ENCODE data around the gene ARFGAP1.
"Not testable (repeated sequence)": the region's sequence is repeated elsewhere in the genome, so short reads cannot be mapped to it uniquely, and the experiment has no call there.

ARFGAP1 gene

DNA sequence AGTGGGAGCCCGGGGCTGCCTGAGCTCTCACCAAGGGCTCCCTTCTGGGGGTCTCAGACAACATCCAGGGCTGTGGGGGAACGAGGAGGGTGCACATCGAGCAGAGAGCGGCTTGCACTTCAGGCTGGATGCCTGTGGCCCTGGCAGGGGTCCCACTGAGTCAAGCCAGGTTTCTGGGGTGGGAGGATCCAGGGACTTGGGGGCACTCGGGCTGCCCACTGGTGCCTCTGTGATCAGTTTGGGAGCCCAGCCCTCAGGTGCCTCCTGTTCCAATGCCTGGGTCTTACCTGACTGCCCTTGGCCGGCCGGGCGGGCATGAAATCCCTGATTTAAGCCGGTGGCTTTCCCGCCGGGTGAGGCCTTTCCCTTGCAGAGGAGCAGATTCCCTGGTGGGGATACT is 20.8 kb downstream of the ARFGAP1 start:
- no peak for DNase-seq

GRCh38 chr20:63293871-63294535 is 21.4 kb downstream of the ARFGAP1 start:
- DNase-seq: no peak

DNA sequence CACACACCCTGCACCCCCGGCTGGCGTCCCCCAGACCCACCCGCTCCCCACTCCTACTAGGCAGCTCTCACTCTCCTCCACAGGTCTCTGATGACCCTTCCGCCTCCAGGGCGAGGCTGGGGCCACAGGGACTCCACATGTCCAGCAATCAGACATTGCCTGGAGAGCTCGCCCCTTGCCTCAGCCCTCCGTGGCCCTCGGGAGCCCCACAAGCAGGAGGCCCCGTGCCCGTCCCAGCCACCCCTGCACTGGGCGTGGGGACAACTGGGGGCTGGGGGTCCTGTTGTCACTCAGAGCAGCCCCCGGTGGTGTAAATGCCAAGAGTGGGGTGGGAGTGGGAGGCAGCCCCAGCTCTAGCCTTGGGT is 21.9 kb downstream of the ARFGAP1 start:
- DNase-seq: no peak

GRCh38 chr20:63295018-63295417 is 22.4 kb downstream of the ARFGAP1 start:
- DNase-seq: no peak

GRCh38 chr20:63295422-63295821 is 22.8 kb downstream of the ARFGAP1 start:
- DNase-seq: no peak

- no peak for DNase-seq
These were observed 23.2 kb downstream of the ARFGAP1 start for GRCh38 chr20:63295846-63296245.

GRCh38 chr20:63296531-63297299 is 24.1 kb downstream of the ARFGAP1 start:
- DNase-seq: no peak

DNA sequence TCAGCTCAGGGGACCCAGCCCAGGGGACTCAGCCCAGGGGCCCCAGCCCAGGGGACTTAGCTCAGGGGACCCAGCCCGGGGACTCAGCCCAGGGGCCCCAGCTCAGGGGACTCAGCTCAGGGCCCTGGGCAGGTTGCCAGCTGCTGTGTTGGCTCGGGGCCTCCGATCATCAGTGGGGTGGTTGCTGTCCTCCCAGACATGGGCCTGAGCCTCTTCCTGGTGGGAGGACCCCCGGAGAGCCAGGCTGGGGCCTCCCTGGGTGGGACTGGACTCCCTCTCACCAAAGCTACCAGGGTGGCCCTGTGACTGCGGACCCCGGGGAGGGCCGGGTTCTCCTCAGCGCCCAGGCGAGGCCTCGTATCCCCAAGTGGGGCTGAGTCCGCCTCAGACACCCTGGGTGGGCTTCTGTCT is 24.8 kb downstream of the ARFGAP1 start:
- DNase-seq: no peak

GRCh38 chr20:63297796-63298572 is 25.4 kb downstream of the ARFGAP1 start:
- DNase-seq: no peak

- DNase-seq: no peak
These were observed 26.2 kb downstream of the ARFGAP1 start for GRCh38 chr20:63298731-63299312.

- DNase-seq: no peak
These were observed 29.1 kb downstream of the ARFGAP1 start for GRCh38 chr20:63301671-63302070.

GRCh38 chr20:63303095-63303666 is 30.6 kb downstream of the ARFGAP1 start:
- no peak for DNase-seq

DNA sequence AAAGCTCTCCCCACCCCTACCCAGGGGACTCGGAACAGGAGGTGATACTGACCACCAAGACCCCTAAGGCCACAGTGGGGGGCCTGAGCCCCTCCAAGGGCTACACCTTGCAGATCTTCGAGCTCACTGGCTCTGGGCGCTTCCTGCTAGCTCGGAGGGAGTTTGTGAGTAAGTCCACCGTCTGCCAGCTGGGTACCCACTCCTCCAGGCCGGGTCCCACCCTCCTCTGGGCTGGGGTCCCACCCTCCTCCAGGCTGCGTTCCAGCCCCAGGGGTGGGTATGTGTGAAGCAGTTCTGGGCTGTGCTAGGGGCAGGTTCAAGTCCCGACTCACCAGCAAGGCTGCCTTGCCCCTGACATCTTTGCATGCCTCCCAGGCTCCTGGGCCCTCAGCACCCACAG is 32.8 kb downstream of the ARFGAP1 start:
- no peak for DNase-seq

- not testable (repeated sequence) for DNase-seq
These were observed 33.5 kb downstream of the ARFGAP1 start for GRCh38 chr20:63305933-63306672.

DNA sequence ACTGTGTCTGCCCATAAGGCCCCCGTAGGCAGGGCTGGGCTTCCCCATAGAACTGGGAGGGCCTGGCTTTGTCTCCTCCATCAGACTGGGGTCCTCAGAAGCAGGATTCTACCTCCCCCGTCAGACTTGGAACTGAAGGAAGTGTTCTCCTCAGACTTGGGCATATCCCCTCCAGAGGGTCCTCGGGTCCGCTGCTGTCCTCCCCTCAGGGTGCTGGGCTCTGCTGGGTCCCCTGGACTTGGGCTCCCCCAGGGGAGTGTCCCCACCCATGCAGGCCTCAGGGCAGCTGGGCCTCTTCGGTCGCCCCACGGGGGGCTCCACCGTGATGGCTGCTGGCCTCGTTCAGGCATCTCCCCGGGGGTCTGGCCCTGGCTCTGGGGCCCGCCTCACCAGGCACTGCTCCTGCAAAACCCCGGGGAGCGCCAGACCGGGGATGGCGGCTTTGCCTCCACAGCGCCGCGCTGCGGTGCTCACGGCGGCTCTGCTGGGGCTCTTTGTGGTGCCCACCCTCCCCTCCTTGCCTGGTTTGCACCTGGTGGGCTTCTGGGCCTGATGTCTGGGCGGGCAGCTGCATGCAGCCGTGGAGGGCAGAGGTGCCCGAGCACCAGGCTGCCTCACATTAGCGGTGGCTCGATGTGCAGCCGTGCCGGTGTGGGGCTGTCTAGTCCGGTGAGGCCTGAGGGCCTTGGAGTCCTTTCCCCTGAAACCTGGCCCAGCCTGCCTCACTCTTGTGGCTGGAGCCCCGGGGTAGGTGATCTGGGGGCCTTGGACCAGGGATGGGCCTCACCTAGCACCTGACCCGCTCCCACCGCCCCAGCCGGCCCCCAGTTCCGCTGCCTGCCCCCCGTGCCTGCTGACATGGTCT is 34.3 kb downstream of the ARFGAP1 start:
- DNase-seq: no peak

DNA sequence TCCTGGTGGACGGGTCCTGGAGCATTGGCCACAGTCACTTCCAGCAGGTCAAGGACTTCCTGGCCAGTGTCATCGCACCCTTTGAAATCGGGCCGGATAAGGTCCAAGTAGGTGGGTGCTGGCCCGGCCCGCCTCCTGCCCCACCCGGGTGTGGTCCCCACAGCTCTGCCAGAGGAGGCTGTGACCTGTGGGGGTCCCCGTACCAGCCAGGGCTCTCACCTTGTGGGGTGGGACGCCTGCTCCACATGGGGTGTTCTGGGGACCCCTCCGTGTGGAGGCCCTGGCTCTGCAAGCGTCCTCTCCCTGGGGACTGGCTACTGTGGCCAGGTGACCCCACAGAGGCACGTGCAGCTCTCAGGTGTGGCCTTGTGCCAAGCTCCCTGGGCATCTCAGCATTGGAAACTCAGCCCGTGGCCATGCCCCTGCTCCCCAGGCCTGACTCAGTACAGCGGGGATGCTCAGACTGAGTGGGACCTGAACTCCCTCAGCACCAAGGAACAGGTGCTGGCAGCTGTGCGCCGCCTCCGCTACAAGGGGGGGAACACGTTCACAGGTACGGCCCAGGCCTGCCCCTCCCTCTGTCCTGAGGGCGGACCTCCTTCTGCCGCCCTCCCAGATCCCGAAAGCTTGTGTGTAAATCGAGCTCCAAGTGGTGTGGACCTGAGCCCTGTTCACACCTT is 35.1 kb downstream of the ARFGAP1 start:
- no peak for DNase-seq

- DNase-seq: no peak
These were observed 35.8 kb downstream of the ARFGAP1 start for GRCh38 chr20:63308218-63308911.

DNA sequence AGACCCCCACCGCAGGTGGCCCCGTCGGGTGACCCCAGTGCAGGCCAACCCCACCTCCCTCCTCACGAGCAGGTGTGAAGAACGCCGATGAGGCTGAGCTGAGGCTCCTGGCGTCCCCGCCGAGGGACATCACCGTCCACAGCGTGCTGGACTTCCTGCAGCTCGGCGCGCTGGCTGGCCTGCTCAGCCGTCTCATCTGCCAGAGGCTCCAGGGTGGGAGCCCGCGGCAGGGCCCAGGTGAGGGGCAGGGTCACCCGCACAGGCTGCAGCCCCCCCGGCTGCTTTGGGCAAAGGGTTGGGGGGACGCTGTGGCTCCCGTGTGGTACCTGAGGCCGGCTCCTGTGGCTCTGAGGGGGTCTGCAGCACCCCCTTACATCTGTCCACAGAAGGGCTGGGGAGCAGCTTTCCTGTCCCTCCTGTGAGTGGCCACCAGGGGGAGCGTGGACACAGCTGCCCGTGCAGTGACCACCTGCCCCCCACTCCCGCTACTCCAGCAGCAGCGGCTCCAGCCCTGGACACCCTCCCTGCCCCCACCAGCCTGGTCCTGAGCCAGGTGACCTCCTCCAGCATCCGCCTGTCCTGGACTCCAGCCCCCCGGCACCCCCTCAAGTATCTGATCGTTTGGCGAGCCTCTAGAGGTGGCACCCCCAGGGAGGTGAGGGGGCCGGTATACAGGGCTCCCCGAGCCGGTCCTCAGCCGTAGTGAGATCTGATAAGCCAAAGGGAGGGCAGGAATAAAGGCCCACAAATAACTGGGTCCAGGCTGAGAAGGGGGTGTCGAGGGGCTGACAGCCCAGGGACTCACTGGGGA is 36.9 kb downstream of the ARFGAP1 start:
- DNase-seq: no peak
